Mesothelial cell of epicardium (in vitro differentiated cells): ENCODE data around the gene CEP128. TPM values are rescaled to one million over a fixed set of nuclear protein-coding genes. Genes with fewer than 3 reads are reported as not detected.

Experiments
- DNase-seq, 2 experiments: peaks; one replicate each; pipeline ENCODE4 v3.0.0; 2021; ENCODE audit warnings: low spot score in 2 of 2; ENCODE audit not compliant: unreplicated experiment in 2 of 2
- H3K27ac Mint-ChIP-seq: 2 replicates; pipeline ENCODE4 v1.8.0; 2021; ENCODE audit warnings: mixed read lengths
- H3K27me3 Mint-ChIP-seq: 2 replicates; pipeline ENCODE4 v1.8.0; 2021; ENCODE audit warnings: low read depth, mixed read lengths
- H3K36me3 Mint-ChIP-seq: 2 replicates; pipeline ENCODE4 v1.8.0; 2021; ENCODE audit warnings: mixed read lengths
- H3K4me1 Mint-ChIP-seq: 2 replicates; pipeline ENCODE4 v1.8.0; 2021; ENCODE audit warnings: mixed read lengths
- H3K4me3 Mint-ChIP-seq: 2 replicates; pipeline ENCODE4 v1.8.0; 2021; ENCODE audit warnings: mild to moderate bottlenecking, moderate library complexity, mixed read lengths
- H3K9me3 Mint-ChIP-seq: 2 replicates; pipeline ENCODE4 v1.8.0; 2021; ENCODE audit warnings: mixed read lengths
- total RNA-seq: library from RNA; stranded (reverse); gene quantifications from 3 replicates; pipeline ENCODE4 v1.2.1, GENCODE V29; 2021
- TF ChIP-seq, protein P1 (sequence below): fragments of 200-600 bp; sonication (generic); IDR thresholded peaks from one replicate; pipeline ENCODE4 v1.5.0; 2021; ENCODE audit warnings: antibody characterized with exemption; ENCODE audit not compliant: unreplicated experiment

The CEP128 gene
- total RNA-seq, 1 donor from 2014 or later: 14.8 TPM

GRCh38 chr14:80809663-80810062 lies 131.9 kb downstream of the CEP128 start:
- Mint-ChIP-seq H3K4me1 (no peaks in the 10 kb centered on the region), H3K4me3 (no peak overlapping the region), H3K27ac (no peak overlapping the region), H3K27me3 (no peaks in the 10 kb centered on the region), H3K36me3 (peaks cover 19% of the 10 kb centered on the region), H3K9me3 (peaks cover 24% of the 10 kb centered on the region)
- TF ChIP-seq, protein P1, sequence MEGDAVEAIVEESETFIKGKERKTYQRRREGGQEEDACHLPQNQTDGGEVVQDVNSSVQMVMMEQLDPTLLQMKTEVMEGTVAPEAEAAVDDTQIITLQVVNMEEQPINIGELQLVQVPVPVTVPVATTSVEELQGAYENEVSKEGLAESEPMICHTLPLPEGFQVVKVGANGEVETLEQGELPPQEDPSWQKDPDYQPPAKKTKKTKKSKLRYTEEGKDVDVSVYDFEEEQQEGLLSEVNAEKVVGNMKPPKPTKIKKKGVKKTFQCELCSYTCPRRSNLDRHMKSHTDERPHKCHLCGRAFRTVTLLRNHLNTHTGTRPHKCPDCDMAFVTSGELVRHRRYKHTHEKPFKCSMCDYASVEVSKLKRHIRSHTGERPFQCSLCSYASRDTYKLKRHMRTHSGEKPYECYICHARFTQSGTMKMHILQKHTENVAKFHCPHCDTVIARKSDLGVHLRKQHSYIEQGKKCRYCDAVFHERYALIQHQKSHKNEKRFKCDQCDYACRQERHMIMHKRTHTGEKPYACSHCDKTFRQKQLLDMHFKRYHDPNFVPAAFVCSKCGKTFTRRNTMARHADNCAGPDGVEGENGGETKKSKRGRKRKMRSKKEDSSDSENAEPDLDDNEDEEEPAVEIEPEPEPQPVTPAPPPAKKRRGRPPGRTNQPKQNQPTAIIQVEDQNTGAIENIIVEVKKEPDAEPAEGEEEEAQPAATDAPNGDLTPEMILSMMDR: no peak
- DNase-seq: no peak

- H3K36me3 Mint-ChIP-seq: peaks cover 26% of the 10 kb centered on the region
- H3K27me3 Mint-ChIP-seq: no peaks in the 10 kb centered on the region
- TF ChIP-seq, protein P1: no peak
- H3K4me1 Mint-ChIP-seq: no peaks in the 10 kb centered on the region
- no peak overlapping the region for H3K27ac Mint-ChIP-seq
- DNase-seq: no peak
- peaks cover 32% of the 10 kb centered on the region for H3K9me3 Mint-ChIP-seq
- no peak overlapping the region for H3K4me3 Mint-ChIP-seq
Observed at GRCh38 chr14:80805136-80805535, 136.4 kb downstream of the CEP128 start.

GRCh38 chr14:80798878-80799277 lies 142.7 kb downstream of the CEP128 start:
- Mint-ChIP-seq H3K27ac (no peak overlapping the region), H3K36me3 (peaks cover 18% of the 10 kb centered on the region), H3K4me3 (no peak overlapping the region), H3K9me3 (peaks cover 25% of the 10 kb centered on the region), H3K27me3 (no peaks in the 10 kb centered on the region), H3K4me1 (no peaks in the 10 kb centered on the region)
- DNase-seq: no peak
- TF ChIP-seq, protein P1: no peak

DNA sequence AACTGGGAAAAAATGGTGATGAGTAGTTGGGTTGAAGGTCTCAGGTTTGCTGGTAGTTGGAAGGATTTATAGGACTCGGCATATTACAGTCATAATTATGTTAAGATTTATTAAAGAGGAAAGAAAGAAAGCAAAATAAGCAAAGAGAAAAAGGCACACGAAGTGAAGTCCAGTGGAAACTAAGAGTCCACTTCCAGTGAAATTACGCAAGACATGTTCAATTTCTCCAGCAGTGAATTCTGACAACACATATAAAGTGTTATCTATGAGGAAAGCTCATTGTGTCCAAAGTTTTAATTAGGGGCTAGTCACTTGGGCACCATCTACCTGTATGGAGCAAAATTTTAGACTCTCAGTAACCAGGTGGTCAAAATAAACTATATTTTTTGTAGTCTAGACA lies 143.3 kb downstream of the CEP128 start:
- no peak overlapping the region for H3K4me3 Mint-ChIP-seq
- DNase-seq: no peak
- H3K27ac Mint-ChIP-seq: no peak overlapping the region
- TF ChIP-seq, protein P1: no peak
- no peaks in the 10 kb centered on the region for H3K4me1 Mint-ChIP-seq
- H3K27me3 Mint-ChIP-seq: no peaks in the 10 kb centered on the region
- peaks cover 18% of the 10 kb centered on the region for H3K36me3 Mint-ChIP-seq
- peaks cover 25% of the 10 kb centered on the region for H3K9me3 Mint-ChIP-seq

- no peak for DNase-seq
- no peaks in the 10 kb centered on the region for H3K27me3 Mint-ChIP-seq
- peaks cover 3% of the 10 kb centered on the region for H3K4me1 Mint-ChIP-seq
- H3K9me3 Mint-ChIP-seq: peaks cover 3% of the 10 kb centered on the region
- TF ChIP-seq, protein P1: no peak
- H3K27ac Mint-ChIP-seq: no peak overlapping the region
- H3K36me3 Mint-ChIP-seq: peaks cover 4% of the 10 kb centered on the region
- H3K4me3 Mint-ChIP-seq: no peak overlapping the region
Observed at GRCh38 chr14:80792771-80793170, 148.8 kb downstream of the CEP128 start.

GRCh38 chr14:80787876-80788275 lies 153.7 kb downstream of the CEP128 start:
- Mint-ChIP-seq H3K27ac (no peak overlapping the region), H3K4me1 (peaks cover 4% of the 10 kb centered on the region), H3K36me3 (peaks cover 9% of the 10 kb centered on the region), H3K27me3 (no peaks in the 10 kb centered on the region), H3K4me3 (no peak overlapping the region), H3K9me3 (no peaks in the 10 kb centered on the region)
- no peak for DNase-seq
- TF ChIP-seq, protein P1: no peak
